ENCODE data around the gene DLD. TPM values are rescaled to one million over a fixed set of nuclear protein-coding genes. Genes with fewer than 3 reads are reported as not detected.
A peak's percentile ranks its signal among the peaks of the same experiment; 100 is the strongest.

The DLD gene
- polyA plus RNA-seq, 2 of the 4 experiments (the other 2 are of a cell fraction), result 129 to 179 TPM

GRCh38 chr7:107937531-107937930 is 46.5 kb downstream of the DLD start:
- WGBS (ENCODE audit: missing lambda C conversion rate), result 94% methylated on average over 1 of the region's 1 CpG
- POLR2A ChIA-PET, result no interaction called here
- no peak for ATAC-seq

GRCh38 chr7:107938456-107939250 is 47.7 kb downstream of the DLD start:
- FAIRE-seq, result no peak
- TF ChIP-seq SREBF2 (IDR thresholded peaks at IDR 0.05) (no peak), FOSB (CRISPR knock-in tag; IDR thresholded peaks at IDR 0.05) (no peak), REST (IDR thresholded peaks at IDR 0.05) (no peak), NPAS2 (CRISPR knock-in tag; IDR thresholded peaks at IDR 0.05; ENCODE audit: borderline replicate concordance) (no peak), FOXS1 (CRISPR knock-in tag; IDR thresholded peaks at IDR 0.05) (no peak), ZSCAN20 (CRISPR knock-in tag; IDR thresholded peaks at IDR 0.05) (no peak), MAFK (IDR thresholded peaks at IDR 0.05; ENCODE audit: partially characterized antibody) (no peak), EP300 (IDR thresholded peaks at IDR 0.05) (no peak), KDM1A (IDR thresholded peaks at IDR 0.05; ENCODE audit: low read depth) (no peak), RCOR1 (IDR thresholded peaks at IDR 0.05; ENCODE audit: low read depth, low read length) (no peak), RARB (CRISPR knock-in tag; IDR thresholded peaks at IDR 0.05) (no peak), HOXB5 (CRISPR knock-in tag; IDR thresholded peaks at IDR 0.05) (no peak), TP53 (CRISPR knock-in tag; IDR thresholded peaks at IDR 0.05) (no peak), JUNB (IDR thresholded peaks at IDR 0.05) (no peak), POLR2A (IDR thresholded peaks at IDR 0.05; ENCODE audit: low read length) (no peak)
- TF ChIP-seq, protein P1, sequence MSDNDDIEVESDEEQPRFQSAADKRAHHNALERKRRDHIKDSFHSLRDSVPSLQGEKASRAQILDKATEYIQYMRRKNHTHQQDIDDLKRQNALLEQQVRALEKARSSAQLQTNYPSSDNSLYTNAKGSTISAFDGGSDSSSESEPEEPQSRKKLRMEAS (IDR thresholded peaks at IDR 0.05), result no peak
- TF ChIP-seq, protein P2, sequence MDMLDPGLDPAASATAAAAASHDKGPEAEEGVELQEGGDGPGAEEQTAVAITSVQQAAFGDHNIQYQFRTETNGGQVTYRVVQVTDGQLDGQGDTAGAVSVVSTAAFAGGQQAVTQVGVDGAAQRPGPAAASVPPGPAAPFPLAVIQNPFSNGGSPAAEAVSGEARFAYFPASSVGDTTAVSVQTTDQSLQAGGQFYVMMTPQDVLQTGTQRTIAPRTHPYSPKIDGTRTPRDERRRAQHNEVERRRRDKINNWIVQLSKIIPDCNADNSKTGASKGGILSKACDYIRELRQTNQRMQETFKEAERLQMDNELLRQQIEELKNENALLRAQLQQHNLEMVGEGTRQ (IDR thresholded peaks at IDR 0.05), result no peak
- TF ChIP-seq, protein P3, sequence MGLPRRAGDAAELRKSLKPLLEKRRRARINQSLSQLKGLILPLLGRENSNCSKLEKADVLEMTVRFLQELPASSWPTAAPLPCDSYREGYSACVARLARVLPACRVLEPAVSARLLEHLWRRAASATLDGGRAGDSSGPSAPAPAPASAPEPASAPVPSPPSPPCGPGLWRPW (IDR thresholded peaks at IDR 0.05), result no peak
- ChIA-PET POLR2A (no interaction called here), CTCF (no interaction called here)
- peaks cover 15% of the 10 kb centered on the region; the same call in 2 of the 3 replicates for H3K4me1 ChIP-seq
- DNase-seq (ENCODE audit: low read depth in 1 of 2, low spot score in 1 of 2), result no peak
- no peaks in the 10 kb centered on the region for H3K9me3 ChIP-seq
- 0 out of 6 replicates have a peak overlapping the region, but pooled peaks of 1 of the 2 experiments have one; percentile 4 for H3K27ac ChIP-seq
- no peak overlapping the region for H3K4me2 ChIP-seq
- WGBS (ENCODE audit: missing lambda C conversion rate), result 88% methylated on average over 6 of the region's 6 CpGs
- ATAC-seq, result no peak
- no peak overlapping the region for H3K4me3 ChIP-seq

More at GRCh38 chr7:107937531-107937930, 46.5 kb downstream of the DLD start:
- H3K4me3 ChIP-seq, result no peak overlapping the region
- no peaks in the 10 kb centered on the region for H3K9me3 ChIP-seq
- no peak for DNase-seq (ENCODE audit: low read depth in 1 of 2, low spot score in 1 of 2)
- CTCF ChIA-PET, result interaction anchor here (0.7 kb wide), 1 partner anchor 14 kb away, joined by 3 read pairs; no protein-coding TSS in a partner anchor
- FAIRE-seq, result no peak
- peaks cover 15% of the 10 kb centered on the region; the same call in 2 of the 3 replicates for H3K4me1 ChIP-seq
- no peak overlapping the region for H3K27ac ChIP-seq
- no peak overlapping the region for H3K4me2 ChIP-seq
- no peak for TF ChIP-seq RCOR1 (IDR thresholded peaks at IDR 0.05; ENCODE audit: low read depth, low read length)
- TF ChIP-seq, protein P2 (IDR thresholded peaks at IDR 0.05), result no peak
